ENCODE results near the gene KRT14. TPM values are rescaled to one million over a fixed set of nuclear protein-coding genes. Genes with fewer than 3 reads are reported as not detected.
"Not testable (repeated sequence)": the region's sequence is repeated elsewhere in the genome, so short reads cannot be mapped to it uniquely, and the experiment has no call there.

The KRT14 gene
- total RNA-seq, 4 donors from 2014 or later, result 0.52 to 0.90 TPM; not detected in 2

DNA sequence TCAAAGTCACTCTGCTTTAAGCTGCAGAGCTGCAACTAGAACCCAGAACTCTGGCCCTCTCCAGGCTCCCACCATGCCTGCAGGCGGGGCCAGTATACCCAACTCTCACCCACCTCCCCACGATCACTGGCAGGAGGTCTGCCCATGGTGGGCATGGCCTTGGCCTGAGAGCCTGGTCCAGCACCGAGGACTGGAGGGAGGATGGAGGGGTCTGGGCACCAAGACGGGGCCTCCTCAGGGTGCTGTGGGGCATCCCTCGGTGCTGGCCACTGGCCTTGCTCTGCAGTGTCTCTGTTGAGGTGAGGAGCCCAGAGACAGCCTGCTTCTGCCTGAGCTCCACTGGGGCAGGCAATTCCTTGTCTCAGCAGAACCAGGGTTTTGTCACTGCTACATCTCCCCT is 27.4 kb upstream of the KRT14 start:
- no peak for DNase-seq
- TF ChIP-seq POLR2A (IDR thresholded peaks at IDR 0.05), result no peak
- TF ChIP-seq, protein P1, sequence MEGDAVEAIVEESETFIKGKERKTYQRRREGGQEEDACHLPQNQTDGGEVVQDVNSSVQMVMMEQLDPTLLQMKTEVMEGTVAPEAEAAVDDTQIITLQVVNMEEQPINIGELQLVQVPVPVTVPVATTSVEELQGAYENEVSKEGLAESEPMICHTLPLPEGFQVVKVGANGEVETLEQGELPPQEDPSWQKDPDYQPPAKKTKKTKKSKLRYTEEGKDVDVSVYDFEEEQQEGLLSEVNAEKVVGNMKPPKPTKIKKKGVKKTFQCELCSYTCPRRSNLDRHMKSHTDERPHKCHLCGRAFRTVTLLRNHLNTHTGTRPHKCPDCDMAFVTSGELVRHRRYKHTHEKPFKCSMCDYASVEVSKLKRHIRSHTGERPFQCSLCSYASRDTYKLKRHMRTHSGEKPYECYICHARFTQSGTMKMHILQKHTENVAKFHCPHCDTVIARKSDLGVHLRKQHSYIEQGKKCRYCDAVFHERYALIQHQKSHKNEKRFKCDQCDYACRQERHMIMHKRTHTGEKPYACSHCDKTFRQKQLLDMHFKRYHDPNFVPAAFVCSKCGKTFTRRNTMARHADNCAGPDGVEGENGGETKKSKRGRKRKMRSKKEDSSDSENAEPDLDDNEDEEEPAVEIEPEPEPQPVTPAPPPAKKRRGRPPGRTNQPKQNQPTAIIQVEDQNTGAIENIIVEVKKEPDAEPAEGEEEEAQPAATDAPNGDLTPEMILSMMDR (IDR thresholded peaks at IDR 0.05), result no peak
- no peaks in the 10 kb centered on the region for H3K9me3 ChIP-seq
- no peaks in the 10 kb centered on the region for H3K36me3 ChIP-seq
- no peak overlapping the region for H3K27ac ChIP-seq
- H3K4me1 ChIP-seq, result no peaks in the 10 kb centered on the region
- intact Hi-C loops (cut with DNase I; ENCODE audit: low total_unique reads), result no loop called here
- H3K27me3 ChIP-seq, result no peaks in the 10 kb centered on the region
- H3K4me3 ChIP-seq, result no peak overlapping the region

DNA sequence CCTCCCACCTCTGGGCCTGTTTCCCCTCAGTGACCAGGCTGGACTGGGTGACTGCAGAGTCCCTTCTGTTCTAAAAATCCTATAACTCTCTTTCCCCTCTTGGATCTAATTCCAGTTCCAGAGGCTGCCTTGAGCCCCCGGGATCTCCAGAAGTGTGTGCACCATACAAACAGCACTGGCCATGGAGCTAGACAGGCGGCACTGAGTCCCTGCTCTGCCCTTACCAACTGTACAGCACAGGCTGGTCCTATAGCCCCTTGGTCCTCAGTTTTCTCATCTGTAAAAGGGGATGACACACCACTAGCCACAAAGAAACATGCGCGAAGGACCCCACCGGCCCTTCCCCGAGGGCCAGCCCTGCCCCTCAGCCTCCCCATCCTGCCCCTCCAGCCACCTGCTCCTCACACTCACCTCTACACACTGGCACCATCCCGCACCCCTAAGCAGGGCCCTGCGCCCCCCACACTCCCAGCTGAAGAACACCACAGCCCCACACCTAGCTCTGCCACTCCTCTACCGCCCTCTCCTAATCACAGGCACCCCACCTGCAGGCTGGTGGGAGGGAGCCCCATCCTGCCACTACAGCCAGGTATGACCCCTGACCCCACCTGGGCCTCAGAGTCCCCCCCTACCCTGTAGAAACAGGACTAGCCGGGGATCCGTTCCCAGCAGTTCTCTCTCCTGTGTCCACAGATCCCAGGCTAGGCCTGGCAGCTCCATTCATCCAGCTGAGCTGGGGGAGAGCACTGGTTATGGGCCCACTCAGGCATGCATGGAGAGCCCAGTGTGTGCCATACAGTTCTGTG is 26.8 kb upstream of the KRT14 start:
- H3K27me3 ChIP-seq, result no peaks in the 10 kb centered on the region

DNA sequence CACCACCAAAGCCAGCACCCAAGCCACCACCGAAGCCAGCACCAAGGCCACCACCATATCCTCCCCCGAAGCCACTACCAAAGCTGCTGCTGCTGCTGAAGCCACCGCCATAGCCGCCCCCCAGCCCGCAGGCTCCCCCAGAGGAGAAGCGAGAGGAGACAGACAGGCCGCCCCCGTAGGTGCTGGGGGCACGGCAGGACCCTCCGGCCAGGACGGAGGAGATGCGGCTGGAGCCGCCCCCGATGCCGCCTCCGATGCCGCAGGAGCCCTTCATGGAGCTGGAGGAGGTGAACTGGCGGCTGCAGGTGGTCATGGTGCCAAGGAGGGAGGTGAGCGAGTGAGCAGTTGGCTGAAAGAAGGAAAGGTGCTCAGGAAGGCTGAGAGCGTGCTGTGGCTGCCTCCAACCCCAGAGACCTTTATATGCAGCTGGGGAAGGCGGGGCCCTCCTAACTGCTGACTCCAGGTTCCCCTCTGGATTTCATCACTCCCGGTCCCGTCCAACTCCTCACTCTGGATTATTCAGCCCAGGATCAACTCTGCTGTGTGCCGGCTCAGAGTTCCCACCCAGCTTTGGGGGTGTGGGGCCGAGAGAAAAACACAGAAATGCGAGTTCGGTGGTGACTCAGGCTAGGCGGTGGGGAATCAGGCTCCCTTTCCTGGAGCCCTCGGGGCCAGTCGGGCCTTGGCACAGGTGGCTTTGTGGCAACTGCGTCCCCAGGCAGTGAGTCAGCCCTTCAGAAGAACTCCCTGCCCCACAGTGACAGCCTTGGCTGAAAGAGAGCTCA is 25.9 kb upstream of the KRT14 start, which contains the start of gene KRT16:
TSS of gene KRT16 (minus strand) at position 392 of the 785 bp plus-strand sequence. CDS start at position 313, 79 bp downstream.
- DNase-seq; H3K36me3 ChIP-seq; H3K27me3 ChIP-seq; H3K27ac ChIP-seq; intact Hi-C loops (cut with DNase I; ENCODE audit: low total_unique reads); H3K4me1 ChIP-seq; H3K9me3 ChIP-seq; H3K4me3 ChIP-seq: not testable (repeated sequence)

More for the DNA sequence above, 26.8 kb upstream of the KRT14 start:
- H3K9me3 ChIP-seq, result no peaks in the 10 kb centered on the region
- no peaks in the 10 kb centered on the region for H3K4me1 ChIP-seq
- H3K4me3 ChIP-seq, result no peak overlapping the region
- TF ChIP-seq POLR2A (IDR thresholded peaks at IDR 0.05), result no peak
- TF ChIP-seq, protein P1 (IDR thresholded peaks at IDR 0.05), result no peak
- DNase-seq, result no peak
- no peaks in the 10 kb centered on the region for H3K36me3 ChIP-seq
- H3K27ac ChIP-seq, result no peak overlapping the region
- intact Hi-C loops (cut with DNase I; ENCODE audit: low total_unique reads), result no loop called here

DNA sequence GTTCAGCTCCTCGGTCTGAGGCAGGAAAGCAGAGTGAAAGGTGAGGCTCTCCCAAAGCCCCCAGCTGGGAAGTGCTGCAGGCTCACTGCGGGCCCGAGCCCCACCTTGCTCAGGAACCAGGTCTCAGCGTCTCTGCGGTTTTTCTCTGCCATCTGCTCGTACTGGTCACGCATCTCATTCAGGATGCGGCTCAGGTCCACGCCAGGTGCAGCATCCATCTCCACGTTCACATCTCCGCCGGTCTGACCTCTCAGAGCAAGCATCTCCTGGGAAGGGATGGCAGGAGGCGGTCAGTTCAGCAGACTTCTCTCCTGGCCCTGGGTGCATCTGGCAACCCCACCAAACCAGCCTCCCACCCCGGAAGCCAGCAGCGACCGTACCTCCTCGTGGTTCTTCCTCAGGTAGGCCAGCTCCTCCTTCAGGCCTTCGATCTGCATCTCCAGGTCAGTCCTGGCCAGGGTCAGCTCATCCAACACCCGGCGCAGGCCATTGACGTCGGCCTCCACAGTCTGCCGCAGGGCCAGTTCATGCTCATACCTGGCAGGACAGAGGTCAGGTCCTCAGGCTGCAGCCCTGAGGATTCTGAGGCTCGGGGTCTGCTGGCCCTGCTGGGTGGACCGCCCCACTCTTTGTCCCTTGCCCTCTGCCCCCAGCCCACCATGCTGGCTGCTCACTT is 24.4 kb upstream of the KRT14 start:
- Histone ChIP-seq H3K27ac (no peak overlapping the region), H3K36me3 (no peaks in the 10 kb centered on the region), H3K4me1 (no peaks in the 10 kb centered on the region), H3K27me3 (no peaks in the 10 kb centered on the region), H3K4me3 (no peak overlapping the region), H3K9me3 (peaks cover 0 to 9% of the 10 kb centered on the region in 2 donors)
- intact Hi-C loops (cut with DNase I; ENCODE audit: low total_unique reads), result no loop called here
- DNase-seq, result no peak
- TF ChIP-seq, protein P1 (IDR thresholded peaks at IDR 0.05), result no peak
- TF ChIP-seq POLR2A (IDR thresholded peaks at IDR 0.05), result no peak

DNA sequence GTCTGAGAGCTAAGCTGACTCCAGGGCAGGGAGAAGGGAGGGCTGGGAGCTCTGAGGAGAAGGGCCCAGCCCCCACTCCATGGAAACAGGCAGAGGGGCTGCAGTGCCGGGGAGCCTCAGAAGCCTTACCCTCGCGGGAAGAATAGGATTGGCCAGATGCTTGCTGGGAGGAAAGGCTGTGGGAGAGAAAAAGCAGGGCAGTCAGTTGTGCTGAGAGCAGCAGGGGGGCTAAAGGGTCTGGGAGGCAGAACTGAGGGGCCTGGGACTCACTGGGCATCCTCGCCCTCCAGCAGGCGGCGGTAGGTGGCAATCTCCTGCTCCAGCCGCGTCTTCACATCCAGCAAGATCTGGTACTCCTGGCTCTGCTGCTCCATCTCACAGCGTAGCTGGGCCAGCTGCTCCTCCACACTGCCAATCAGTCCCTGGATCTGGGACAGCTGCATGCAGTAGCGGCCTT is 23.4 kb upstream of the KRT14 start:
- H3K36me3 ChIP-seq; DNase-seq; H3K27me3 ChIP-seq; H3K4me1 ChIP-seq; H3K4me3 ChIP-seq; intact Hi-C loops (cut with DNase I; ENCODE audit: low total_unique reads); H3K9me3 ChIP-seq; H3K27ac ChIP-seq: not testable (repeated sequence)

DNA sequence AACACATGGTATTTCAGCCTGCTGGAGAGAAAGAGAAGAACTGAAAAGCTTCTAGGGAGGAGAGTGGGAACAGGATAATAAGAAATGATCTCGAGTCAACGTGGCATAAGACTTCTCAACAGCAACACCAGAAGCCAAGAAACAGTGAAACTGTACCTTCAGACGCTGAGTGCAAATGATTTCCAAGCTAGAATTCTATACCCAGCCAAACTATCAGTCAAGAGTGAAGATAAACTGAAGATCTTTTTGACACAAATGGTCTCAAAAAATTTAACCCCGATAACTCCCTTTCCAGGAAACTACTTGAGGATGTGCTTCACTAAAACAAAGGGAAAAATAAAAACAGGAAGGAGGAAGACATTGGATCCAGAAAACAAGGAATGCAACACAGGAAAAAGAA is 20.2 kb upstream of the KRT14 start:
- H3K27me3 ChIP-seq; H3K4me1 ChIP-seq; H3K27ac ChIP-seq; DNase-seq; H3K9me3 ChIP-seq; H3K4me3 ChIP-seq; H3K36me3 ChIP-seq; intact Hi-C loops (cut with DNase I; ENCODE audit: low total_unique reads): not testable (repeated sequence)
